Fibroblast of the conjunctiva (primary cell): ENCODE results near the gene LILRA6.
A peak's percentile ranks its signal among the peaks of the same experiment; 100 is the strongest.
"Not testable (repeated sequence)": the region's sequence is repeated elsewhere in the genome, so short reads cannot be mapped to it uniquely, and the experiment has no call there.

Experiments
- DNase-seq: peaks from one replicate; pipeline ENCODE4 v3.0.0-alpha.2; 2010; ENCODE audit warnings: low read depth

Gene LILRA6

GRCh38 chr19:54207983-54208783 is 34.4 kb downstream of the LILRA6 start:
- DNase-seq = peak; percentile 85

- no peak for DNase-seq
These were observed 35.0 kb downstream of the LILRA6 start for GRCh38 chr19:54207676-54207982.

- DNase-seq = not testable (repeated sequence)
These were observed 35.4 kb downstream of the LILRA6 start for GRCh38 chr19:54207193-54207592.

- no peak for DNase-seq
These were observed 35.8 kb downstream of the LILRA6 start for GRCh38 chr19:54206831-54207177.

- DNase-seq = no peak
These were observed 36.4 kb downstream of the LILRA6 start for GRCh38 chr19:54206030-54206830.

- DNase-seq = no peak
These were observed 37.7 kb downstream of the LILRA6 start for GRCh38 chr19:54204767-54205468.

- no peak for DNase-seq
These were observed 39.4 kb downstream of the LILRA6 start for GRCh38 chr19:54203151-54203611.

GRCh38 chr19:54201980-54202379 is 40.6 kb downstream of the LILRA6 start:
- DNase-seq = no peak

GRCh38 chr19:54201172-54201701 is 41.4 kb downstream of the LILRA6 start:
- DNase-seq = no peak

- DNase-seq = no peak
These were observed 43.2 kb downstream of the LILRA6 start for GRCh38 chr19:54199401-54199800.

- DNase-seq = no peak
These were observed 45.5 kb downstream of the LILRA6 start for GRCh38 chr19:54197121-54197520.

- DNase-seq = no peak
These were observed 46.1 kb downstream of the LILRA6 start for GRCh38 chr19:54196536-54196935.

- not testable (repeated sequence) for DNase-seq
These were observed 48.1 kb downstream of the LILRA6 start for GRCh38 chr19:54194463-54194862.

- no peak for DNase-seq
These were observed 49.6 kb downstream of the LILRA6 start for GRCh38 chr19:54193011-54193410.

- no peak for DNase-seq
These were observed 50.7 kb downstream of the LILRA6 start for GRCh38 chr19:54191811-54192453.

- DNase-seq = no peak
These were observed 51.4 kb downstream of the LILRA6 start, which contains the start of gene TSEN34 for GRCh38 chr19:54191011-54191810. TSEN34 (plus strand) TSS chr19:54191308; CDS start chr19:54191365, 57 bp downstream.

- peak; percentile 100 for DNase-seq
These were observed 52.0 kb downstream of the LILRA6 start for GRCh38 chr19:54190503-54191010.

GRCh38 chr19:54189735-54190502 is 52.7 kb downstream of the LILRA6 start:
- peak; percentile 100 for DNase-seq

GRCh38 chr19:54189145-54189734 is 53.4 kb downstream of the LILRA6 start, which contains the start of gene MBOAT7:
MBOAT7 (minus strand) TSS chr19:54189580; CDS start chr19:54188508, 1,072 bp downstream.
- DNase-seq = no peak
